GM19193 (cell line): Measurements from ENCODE around the gene PTPRZ1.

Experiments used
- POLR2A ChIP-seq: IDR thresholded peaks from 4 replicates; pipeline ENCODE4 v1.6.1; 2011; ENCODE audit not compliant: insufficient read depth, insufficient read length; ENCODE audit errors: extremely low read depth

PTPRZ1 gene

DNA sequence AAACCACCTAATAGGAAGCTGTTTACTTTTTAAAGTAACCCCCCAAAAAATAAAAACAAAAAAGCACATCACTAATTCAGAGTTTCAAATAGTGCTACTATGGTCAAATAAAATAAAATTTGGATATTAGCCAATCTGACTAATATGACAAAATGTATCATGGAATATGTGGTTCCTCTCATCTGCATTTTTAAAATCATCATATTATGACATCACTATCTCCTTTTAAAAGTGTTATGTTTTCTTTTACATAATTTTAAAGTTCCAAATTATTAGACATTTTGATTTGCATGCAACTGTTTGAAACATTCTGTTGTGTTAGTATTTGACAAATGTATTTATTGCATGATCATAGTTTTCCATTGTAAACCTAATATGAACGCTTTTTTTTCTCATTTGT is 160.7 kb downstream of the PTPRZ1 start:
- TF ChIP-seq POLR2A: no peak

DNA sequence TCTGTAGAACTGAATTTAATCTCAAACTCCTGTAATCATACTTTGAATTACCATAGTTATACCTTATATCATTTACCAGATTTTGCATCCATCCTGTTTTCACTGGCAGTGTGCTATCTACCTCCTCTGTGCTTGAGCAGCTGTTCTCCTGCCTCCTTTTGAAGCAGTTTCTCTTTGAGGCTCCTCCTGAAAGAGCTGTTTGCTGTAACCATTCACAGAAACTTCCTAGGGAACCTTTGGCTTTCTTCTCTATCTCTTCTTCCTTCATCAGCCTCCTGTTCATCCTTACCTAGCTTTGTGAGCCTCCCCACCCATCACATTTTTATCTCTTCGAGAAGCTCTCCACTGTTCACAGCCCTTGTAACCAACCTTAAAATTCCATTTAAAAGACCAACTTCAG is 162.9 kb downstream of the PTPRZ1 start:
- no peak for TF ChIP-seq POLR2A

DNA sequence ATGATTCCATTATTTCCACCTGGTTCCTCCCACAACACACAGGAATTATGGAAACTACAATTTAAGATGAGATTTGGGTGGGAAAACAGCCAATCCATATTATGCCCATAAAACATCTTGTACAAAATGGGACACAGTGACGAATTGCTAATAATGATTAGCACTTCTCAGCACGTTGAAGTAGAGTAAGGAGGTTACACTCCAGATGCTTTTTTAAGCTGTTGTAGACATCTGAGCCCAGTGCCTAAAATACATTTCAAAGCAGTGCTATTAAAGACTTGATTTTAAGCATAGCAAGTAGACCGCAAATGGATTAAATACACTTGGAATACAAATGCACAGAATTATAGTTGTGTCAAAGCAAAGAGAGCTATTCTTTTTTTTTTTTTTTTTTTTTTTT is 165.2 kb downstream of the PTPRZ1 start:
- TF ChIP-seq POLR2A: no peak

GRCh38 chr7:122038904-122039303 is 165.9 kb downstream of the PTPRZ1 start:
- TF ChIP-seq POLR2A: no peak

GRCh38 chr7:122040147-122040546 is 167.2 kb downstream of the PTPRZ1 start:
- TF ChIP-seq POLR2A: no peak

DNA sequence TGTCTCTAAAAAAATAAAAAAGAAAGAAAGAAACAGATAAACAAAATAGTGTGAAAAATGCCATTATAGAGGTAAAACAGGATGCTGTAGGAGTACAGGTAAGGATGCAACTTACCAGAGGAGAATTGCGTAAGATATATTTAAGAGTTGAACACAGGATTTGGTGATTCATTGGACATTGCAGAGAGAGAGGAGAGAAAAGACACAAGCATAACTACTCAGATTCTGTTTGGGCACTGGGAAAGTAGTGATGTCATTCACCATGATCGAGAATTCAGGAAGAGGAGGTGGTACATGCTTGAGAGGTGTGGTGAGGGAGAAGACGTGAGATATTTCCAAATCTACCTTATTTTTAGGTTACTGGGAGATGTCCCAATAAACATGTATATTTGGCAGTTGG is 173.4 kb downstream of the PTPRZ1 start:
- TF ChIP-seq POLR2A: no peak

- no peak for TF ChIP-seq POLR2A
Measured at GRCh38 chr7:122054393-122054792, 181.4 kb downstream of the PTPRZ1 start.

- TF ChIP-seq POLR2A: no peak
Measured at GRCh38 chr7:122055073-122055472, 182.1 kb downstream of the PTPRZ1 start.

GRCh38 chr7:122056977-122057376 is 184.0 kb downstream of the PTPRZ1 start:
- TF ChIP-seq POLR2A: no peak

DNA sequence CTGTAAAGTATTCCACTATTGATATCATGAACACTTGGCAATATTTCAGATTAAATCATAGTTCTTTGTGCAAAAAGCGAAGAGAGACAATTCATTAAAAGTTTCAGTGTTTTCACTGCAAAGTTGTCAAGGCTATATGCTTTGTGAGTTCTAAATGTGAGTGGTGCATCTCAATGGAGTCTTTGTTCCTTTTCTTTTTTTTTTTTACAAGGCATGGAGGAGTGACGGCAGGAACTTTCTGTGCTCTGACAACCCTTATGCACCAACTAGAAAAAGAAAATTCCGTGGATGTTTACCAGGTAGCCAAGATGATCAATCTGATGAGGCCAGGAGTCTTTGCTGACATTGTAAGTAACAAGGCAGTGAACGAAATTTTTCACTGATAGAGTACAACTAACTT is 186.6 kb downstream of the PTPRZ1 start:
- no peak for TF ChIP-seq POLR2A

- TF ChIP-seq POLR2A: no peak
Measured at GRCh38 chr7:122063146-122063545, 190.2 kb downstream of the PTPRZ1 start.

DNA sequence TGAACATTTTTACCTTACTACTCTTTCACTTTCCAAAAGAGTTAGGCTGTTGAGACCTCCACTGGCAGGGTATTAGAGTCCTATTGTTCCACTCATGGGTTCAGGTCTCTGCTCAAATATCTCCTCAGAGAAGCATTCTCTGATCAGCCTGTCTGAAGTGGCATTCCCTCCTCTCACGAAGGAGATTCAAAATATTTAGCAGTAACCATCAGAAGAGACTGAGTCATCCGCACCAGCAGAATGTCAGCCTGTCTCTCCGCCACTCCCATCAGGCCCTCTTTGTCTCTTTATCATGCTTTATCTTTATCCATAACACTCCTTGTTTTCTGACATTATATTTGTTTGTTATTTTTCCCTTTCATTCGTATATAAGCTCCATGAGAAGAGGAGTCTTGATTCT is 192.0 kb downstream of the PTPRZ1 start:
- no peak for TF ChIP-seq POLR2A

DNA sequence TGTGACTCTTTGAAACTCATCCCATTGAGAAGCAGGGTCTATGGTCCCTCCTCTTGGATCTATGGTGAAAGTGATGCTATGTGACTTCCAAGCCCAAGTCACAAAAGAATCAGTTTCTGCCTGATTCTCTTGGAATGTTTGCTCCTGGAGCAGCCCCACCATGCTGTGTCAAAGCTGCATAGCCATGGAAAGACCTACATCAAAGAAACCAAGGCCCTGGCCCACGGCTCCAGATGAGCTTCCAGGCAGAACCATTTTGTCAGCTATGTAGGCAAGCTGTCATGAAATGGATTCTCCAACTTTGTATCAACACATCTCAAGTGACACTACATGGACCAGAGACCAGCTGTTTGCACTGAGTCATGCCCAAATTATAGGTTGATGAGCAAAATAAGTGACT is 194.1 kb downstream of the PTPRZ1 start:
- TF ChIP-seq POLR2A: no peak

- TF ChIP-seq POLR2A: no peak
Measured at GRCh38 chr7:122068046-122068445, 195.1 kb downstream of the PTPRZ1 start.

DNA sequence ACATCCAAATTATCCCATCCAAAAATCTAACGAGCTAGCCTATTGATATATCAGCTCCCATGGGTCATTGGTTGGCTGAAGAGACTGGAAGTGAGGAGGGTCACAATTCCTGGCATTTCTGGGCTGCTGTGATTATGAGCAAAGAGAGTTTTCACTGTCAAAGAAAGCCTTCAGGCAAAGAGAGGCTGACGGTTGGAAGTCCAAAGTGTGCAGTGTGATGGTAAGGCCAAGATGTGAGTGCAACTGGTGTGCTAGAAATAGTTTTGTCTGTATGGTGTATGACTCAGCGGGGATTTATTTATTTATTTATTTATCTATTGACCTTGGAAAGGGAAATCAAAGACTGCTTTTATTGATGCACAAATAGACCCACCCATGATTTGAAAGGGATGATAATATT is 196.0 kb downstream of the PTPRZ1 start:
- no peak for TF ChIP-seq POLR2A

DNA sequence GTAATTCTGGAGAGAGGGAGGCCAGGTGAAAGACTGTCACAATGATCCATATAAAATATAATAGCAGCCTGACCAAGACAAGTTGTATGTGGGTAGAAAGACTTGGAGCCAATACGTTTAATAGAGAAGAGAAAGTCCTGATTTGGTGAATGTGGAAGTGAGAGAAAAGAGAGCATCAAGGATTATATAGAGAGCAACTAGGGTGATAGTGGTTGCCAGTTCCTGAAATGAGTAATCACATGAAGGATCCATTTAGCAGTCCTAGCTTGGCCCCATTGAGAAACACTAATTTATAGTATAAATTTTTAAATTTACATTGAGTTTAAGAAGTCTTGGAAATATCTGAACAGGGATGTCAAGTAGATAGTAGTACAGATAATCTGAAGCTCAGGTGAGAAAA is 197.1 kb downstream of the PTPRZ1 start:
- TF ChIP-seq POLR2A: no peak

GRCh38 chr7:122070834-122071233 is 197.9 kb downstream of the PTPRZ1 start:
- no peak for TF ChIP-seq POLR2A
